NB4 (cell line): ENCODE data around the gene RAPGEF6.

Experiments
- DNase-seq: peaks from one replicate; pipeline ENCODE4 v3.0.0; 2010; ENCODE audit warnings: low read depth
- H3K4me3 ChIP-seq: one replicate; pipeline ENCODE4 v1.5.1; 2011; ENCODE audit warnings: mild to moderate bottlenecking, low read depth, low read length, moderate library complexity
- MYC ChIP-seq: IDR thresholded peaks from 2 replicates; pipeline ENCODE4 v1.6.1; 2011; ENCODE audit warnings: low read depth, low read length
- POLR2A ChIP-seq: IDR thresholded peaks from 2 replicates; pipeline ENCODE4 v1.6.1; 2011; ENCODE audit warnings: mild to moderate bottlenecking; ENCODE audit not compliant: insufficient read length; ENCODE audit errors: extremely low read depth
- TF ChIP-seq, protein P1 (sequence below): IDR thresholded peaks from 2 replicates; pipeline ENCODE4 v1.6.1; 2011; ENCODE audit warnings: low read depth, low read length
- TF ChIP-seq, protein P2 (sequence below): IDR thresholded peaks from one replicate; pipeline ENCODE4 v1.5.1; 2012; ENCODE audit warnings: low read depth, low read length

RAPGEF6 gene

DNA sequence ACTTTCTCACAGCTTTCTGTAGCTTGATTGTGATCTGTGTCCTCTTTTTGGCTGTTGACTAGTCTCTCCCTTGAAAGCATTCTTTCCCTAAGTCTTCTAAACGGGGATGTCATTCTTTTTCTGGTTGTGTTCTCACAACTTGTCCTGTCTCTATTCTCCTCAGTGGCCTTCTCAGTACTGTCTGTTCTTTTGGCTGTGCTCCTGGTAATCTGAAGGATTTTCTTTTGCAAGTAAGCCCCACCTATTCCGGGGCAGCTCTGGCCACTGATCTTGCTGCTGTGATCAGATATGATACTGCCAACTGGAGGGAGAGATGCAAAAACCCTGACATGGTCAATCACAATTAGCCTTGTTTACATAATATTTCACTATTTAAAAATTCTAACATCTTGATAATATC lies 198.9 kb downstream of the RAPGEF6 start:
- no peak for DNase-seq
- TF ChIP-seq POLR2A (no peak), MYC (no peak)
- TF ChIP-seq, protein P1, sequence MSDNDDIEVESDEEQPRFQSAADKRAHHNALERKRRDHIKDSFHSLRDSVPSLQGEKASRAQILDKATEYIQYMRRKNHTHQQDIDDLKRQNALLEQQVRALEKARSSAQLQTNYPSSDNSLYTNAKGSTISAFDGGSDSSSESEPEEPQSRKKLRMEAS: no peak
- TF ChIP-seq, protein P2, sequence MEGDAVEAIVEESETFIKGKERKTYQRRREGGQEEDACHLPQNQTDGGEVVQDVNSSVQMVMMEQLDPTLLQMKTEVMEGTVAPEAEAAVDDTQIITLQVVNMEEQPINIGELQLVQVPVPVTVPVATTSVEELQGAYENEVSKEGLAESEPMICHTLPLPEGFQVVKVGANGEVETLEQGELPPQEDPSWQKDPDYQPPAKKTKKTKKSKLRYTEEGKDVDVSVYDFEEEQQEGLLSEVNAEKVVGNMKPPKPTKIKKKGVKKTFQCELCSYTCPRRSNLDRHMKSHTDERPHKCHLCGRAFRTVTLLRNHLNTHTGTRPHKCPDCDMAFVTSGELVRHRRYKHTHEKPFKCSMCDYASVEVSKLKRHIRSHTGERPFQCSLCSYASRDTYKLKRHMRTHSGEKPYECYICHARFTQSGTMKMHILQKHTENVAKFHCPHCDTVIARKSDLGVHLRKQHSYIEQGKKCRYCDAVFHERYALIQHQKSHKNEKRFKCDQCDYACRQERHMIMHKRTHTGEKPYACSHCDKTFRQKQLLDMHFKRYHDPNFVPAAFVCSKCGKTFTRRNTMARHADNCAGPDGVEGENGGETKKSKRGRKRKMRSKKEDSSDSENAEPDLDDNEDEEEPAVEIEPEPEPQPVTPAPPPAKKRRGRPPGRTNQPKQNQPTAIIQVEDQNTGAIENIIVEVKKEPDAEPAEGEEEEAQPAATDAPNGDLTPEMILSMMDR: no peak
- H3K4me3 ChIP-seq: no peak overlapping the region

DNA sequence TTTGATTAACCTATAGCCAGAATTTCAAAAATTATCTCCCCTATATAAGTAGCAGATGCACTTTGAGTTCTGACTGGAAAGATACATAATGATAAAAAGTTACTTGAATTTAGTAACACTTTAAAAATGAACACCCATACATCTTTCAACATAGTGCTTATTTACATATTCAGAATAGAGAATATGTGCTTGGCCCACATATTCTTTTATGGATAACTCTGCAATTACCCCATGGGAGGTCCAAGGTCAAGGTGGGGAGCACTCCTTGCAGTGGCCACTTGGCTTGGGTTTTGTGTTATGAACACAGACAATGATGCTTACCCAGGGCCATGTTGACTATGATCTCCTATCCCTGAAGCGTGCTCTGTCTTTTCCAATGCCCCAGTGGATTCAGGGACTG lies 201.9 kb downstream of the RAPGEF6 start:
- no peak overlapping the region for H3K4me3 ChIP-seq
- TF ChIP-seq MYC (no peak), POLR2A (no peak)
- TF ChIP-seq, protein P1: no peak
- TF ChIP-seq, protein P2: no peak
- DNase-seq: no peak

DNA sequence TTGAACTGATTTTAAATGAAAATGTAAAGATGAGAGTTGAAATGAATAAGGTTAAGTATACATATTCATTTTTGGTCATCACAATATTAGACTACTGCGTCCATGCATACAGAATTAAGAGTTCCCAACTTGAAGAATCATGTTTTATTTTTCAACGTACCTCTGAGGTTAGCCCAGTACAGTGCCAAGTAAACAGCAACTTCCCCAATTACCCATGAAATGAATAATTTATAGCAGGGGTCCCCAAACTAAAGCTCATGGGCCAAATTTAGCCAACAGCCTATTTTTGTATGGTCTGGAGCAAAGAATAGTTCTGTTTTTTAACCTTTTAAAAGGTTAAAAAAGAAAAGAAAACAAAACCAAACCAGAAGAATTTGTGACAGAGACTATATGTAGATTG lies 203.2 kb downstream of the RAPGEF6 start:
- no peak for DNase-seq
- no peak overlapping the region for H3K4me3 ChIP-seq
- TF ChIP-seq MYC (no peak), POLR2A (no peak)
- TF ChIP-seq, protein P2: no peak
- TF ChIP-seq, protein P1: no peak

DNA sequence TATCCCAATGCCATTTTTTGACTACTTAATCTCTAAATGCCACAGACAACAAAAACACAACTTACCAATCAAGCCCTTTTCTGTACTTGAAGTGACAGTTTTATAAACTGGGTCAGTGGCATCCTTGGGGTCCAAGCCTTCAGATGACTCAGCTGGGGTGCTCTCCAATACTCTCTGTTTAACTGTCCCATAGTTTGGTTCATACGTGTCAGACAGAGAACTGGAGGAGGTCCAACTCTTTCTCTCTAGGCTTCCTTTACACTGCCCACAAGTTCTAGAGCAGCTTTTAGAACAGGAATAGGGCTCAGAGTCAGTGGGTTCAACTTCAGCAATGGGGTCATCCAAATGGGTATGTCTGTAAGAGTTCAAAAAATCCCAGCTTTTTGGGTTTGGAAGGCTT lies 204.2 kb downstream of the RAPGEF6 start:
- TF ChIP-seq POLR2A (no peak), MYC (no peak)
- TF ChIP-seq, protein P1: no peak
- TF ChIP-seq, protein P2: no peak
- no peak for DNase-seq
- H3K4me3 ChIP-seq: no peak overlapping the region

DNA sequence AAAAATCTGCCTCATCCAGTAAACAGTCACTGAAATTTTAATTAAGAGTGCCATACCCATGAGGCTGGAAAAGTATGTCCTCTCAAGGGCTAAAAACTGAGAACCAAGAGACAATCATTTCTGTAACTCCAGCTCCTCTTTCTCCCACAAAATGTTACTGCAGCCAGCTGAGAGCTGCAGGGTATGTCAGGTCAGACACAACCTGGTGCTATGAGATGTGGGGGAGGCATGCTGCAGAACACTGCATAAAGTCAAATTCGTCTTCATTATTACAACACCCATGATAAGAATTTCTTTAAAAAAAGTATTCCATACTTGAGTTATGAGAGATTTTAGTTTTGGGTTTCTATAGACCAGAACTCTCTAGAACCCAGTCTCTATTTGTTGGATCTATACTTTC lies 209.0 kb downstream of the RAPGEF6 start:
- TF ChIP-seq, protein P1: no peak
- TF ChIP-seq POLR2A (no peak), MYC (no peak)
- TF ChIP-seq, protein P2: no peak
- DNase-seq: no peak
- H3K4me3 ChIP-seq: no peak overlapping the region

DNA sequence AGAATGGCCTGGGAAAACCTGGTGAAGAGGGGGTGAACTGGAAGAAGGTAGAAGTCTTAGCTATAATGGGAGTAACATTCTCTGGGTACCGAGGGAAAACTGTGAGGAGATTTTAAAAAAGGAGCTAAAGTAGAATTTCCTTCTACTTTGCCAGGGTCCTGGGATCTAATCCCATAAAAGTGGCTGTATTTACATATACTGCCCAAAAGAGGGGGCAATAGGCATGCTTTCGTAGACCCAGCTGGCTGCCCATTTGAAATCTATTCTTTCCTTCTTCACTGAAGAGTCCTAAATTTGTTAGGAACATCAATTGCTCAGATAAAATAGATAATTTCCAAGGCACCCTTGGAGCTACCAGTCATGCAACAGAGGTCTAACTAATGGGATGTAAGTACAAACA lies 212.0 kb downstream of the RAPGEF6 start:
- H3K4me3 ChIP-seq: no peak overlapping the region
- TF ChIP-seq, protein P2: peak; percentile 46
- TF ChIP-seq POLR2A (no peak), MYC (no peak)
- DNase-seq: peak; percentile 44
